Endothelial cell of umbilical vein (primary cell): ENCODE results near the gene SPDYE6. TPM values are rescaled to one million over a fixed set of nuclear protein-coding genes. Genes with fewer than 3 reads are reported as not detected.

ENCODE experiments used
- BruUV-seq: library from RNA; stranded (reverse); fragments of 400-500 nt; replicated peaks from 2 replicates; lab custom pipeline; 2021; lab: Mats Ljungman, UMichigan
- CTCF ChIA-PET: fragments of 300-600, 350-600 bp; sonication (Branson Sonifier 250); formaldehyde crosslinking; loops from one replicate; lab custom pipeline; 2021; ENCODE audit warnings: antibody characterized with exemption, inconsistent platforms; lab: Charles Lee
- POLR2A ChIA-PET: fragments of 300-600, 350-600 bp; sonication (Branson Sonifier 250); formaldehyde crosslinking; loops from one replicate; lab custom pipeline; 2021; ENCODE audit warnings: antibody characterized with exemption, inconsistent platforms; lab: Charles Lee
- DNase-seq: peaks from one replicate; pipeline ENCODE4 v3.0.0-alpha.2; 2011; ENCODE audit warnings: low read depth, low spot score
- FAIRE-seq: peaks from 2 replicates; lab custom pipeline; 2011; peaks lifted over from hg19 to GRCh38; lab: Jason Lieb, UNC
- H2AFZ ChIP-seq: 2 replicates; pipeline ENCODE4 v1.6.0; 2012; ENCODE audit warnings: low read depth, low read length, control low read depth, inconsistent platforms
- H3K27ac ChIP-seq: 2 replicates; pipeline ENCODE4 v1.5.1; 2011; ENCODE audit warnings: low read depth, mild to moderate bottlenecking, control low read depth, low read length, moderate library complexity; ENCODE audit not compliant: insufficient read depth
- H3K27me3 ChIP-seq, 2 experiments: 2 replicates each; pipeline versions ENCODE4 v1.6.0 to v1.6.1; 2011; ENCODE audit warnings: low read length in 2 of 2, mixed read lengths in 1 of 2; ENCODE audit not compliant: control insufficient read depth in 2 of 2, insufficient read depth in 2 of 2
- H3K36me3 ChIP-seq, 2 experiments: 2 replicates in 1 of 2; 3 replicates in 1 of 2; pipeline ENCODE4 v1.5.1; 2011; ENCODE audit warnings: low read length in 2 of 2, mild to moderate bottlenecking in 1 of 2, moderate library complexity in 1 of 2; ENCODE audit not compliant: control insufficient read depth in 2 of 2, insufficient read depth in 2 of 2; ENCODE audit errors: extremely low read depth in 1 of 2
- H3K4me1 ChIP-seq: 3 replicates; pipeline ENCODE4 v1.5.1; 2011; ENCODE audit warnings: mild to moderate bottlenecking, low read length; ENCODE audit not compliant: control insufficient read depth, insufficient read depth; ENCODE audit errors: extremely low read depth
- H3K4me2 ChIP-seq: 2 replicates; pipeline ENCODE4 v1.6.1; 2011; ENCODE audit warnings: low read length, control low read depth, mixed read lengths; ENCODE audit not compliant: insufficient read depth
- H3K4me3 ChIP-seq, 3 experiments: fragments of 200-600 bp in 1 of 3; sonication (generic), shearing (Covaris generic) in 1 of 3; replicated peaks in 1 of 3; 2 replicates each; pipeline ENCODE4 v1.5.1; 2011 to 2016; ENCODE audit warnings: control low read depth in 3 of 3, low read length in 3 of 3, mild to moderate bottlenecking in 2 of 3, inconsistent platforms in 1 of 3, low read depth in 1 of 3, moderate library complexity in 1 of 3; ENCODE audit not compliant: insufficient read depth in 1 of 3
- H3K79me2 ChIP-seq: 2 replicates; pipeline ENCODE4 v1.6.0; 2012; ENCODE audit warnings: low read length, inconsistent platforms; ENCODE audit not compliant: control insufficient read depth, insufficient read depth
- H3K9ac ChIP-seq: replicated peaks from 2 replicates; pipeline ENCODE3; 2011; ENCODE audit warnings: low read length, control low read depth; ENCODE audit not compliant: insufficient read depth; ENCODE audit errors: extremely low read depth
- H3K9me1 ChIP-seq: replicated peaks from 3 replicates; pipeline ENCODE4 v1.6.0; 2011; ENCODE audit warnings: mild to moderate bottlenecking, low read length; ENCODE audit not compliant: control insufficient read depth, insufficient read depth; ENCODE audit errors: extremely low read depth
- H3K9me3 ChIP-seq: replicated peaks from 2 replicates; pipeline ENCODE4 v1.5.1; 2012; ENCODE audit warnings: low read length, inconsistent platforms; ENCODE audit not compliant: control insufficient read depth, insufficient read depth
- H4K20me1 ChIP-seq: replicated peaks from 2 replicates; pipeline ENCODE3; 2011; ENCODE audit warnings: mild to moderate bottlenecking, low read length; ENCODE audit not compliant: control insufficient read depth, insufficient read depth; ENCODE audit errors: extremely low read depth
- CTCF ChIP-seq, 2 donors: IDR thresholded peaks; 1 replicate in 1 of 2; 2 replicates in 1 of 2; pipeline ENCODE4 v1.5.1; 2011; ENCODE audit warnings: low read length in 2 of 2, mild to moderate bottlenecking in 2 of 2, moderate library complexity in 2 of 2, control low read depth in 1 of 2, inconsistent platforms in 1 of 2, low read depth in 1 of 2; ENCODE audit not compliant: insufficient read depth in 1 of 2; ENCODE audit errors: extremely low read depth in 1 of 2
- EZH2 ChIP-seq: IDR thresholded peaks from 2 replicates; pipeline ENCODE4 v1.6.1; 2012; ENCODE audit warnings: borderline replicate concordance, low read depth, mild to moderate bottlenecking, moderate library complexity, low read length, inconsistent platforms; ENCODE audit not compliant: severe bottlenecking
- FOS ChIP-seq: IDR thresholded peaks from 2 replicates; pipeline ENCODE4 v1.6.1; 2011; ENCODE audit warnings: mild to moderate bottlenecking, low read length, moderate library complexity, borderline replicate concordance; ENCODE audit not compliant: insufficient read depth
- GATA2 ChIP-seq: IDR thresholded peaks from 2 replicates; pipeline ENCODE4 v1.7.0; 2011; ENCODE audit warnings: low read depth, mild to moderate bottlenecking, moderate library complexity, mixed read lengths, low read length; ENCODE audit not compliant: insufficient read length, insufficient read depth
- JUN ChIP-seq: IDR thresholded peaks from 2 replicates; pipeline ENCODE4 v1.6.1; 2011; ENCODE audit warnings: borderline replicate concordance, low read depth; ENCODE audit not compliant: insufficient read length, insufficient read depth
- MAX ChIP-seq: IDR thresholded peaks from 2 replicates; pipeline ENCODE4 v1.6.1; 2011; ENCODE audit not compliant: insufficient read depth, insufficient read length
- MYC ChIP-seq: IDR thresholded peaks from one replicate; pipeline ENCODE4 v1.6.1; 2011; ENCODE audit warnings: mild to moderate bottlenecking, low read depth, low read length
- POLR2A ChIP-seq: IDR thresholded peaks from 2 replicates; pipeline ENCODE4 v1.6.1; 2012; ENCODE audit warnings: low read depth, mild to moderate bottlenecking, control low read depth, low read length
- dilution Hi-C: fragments of 300-500 bp; cut with MboI; formaldehyde crosslinking; loops from one replicate; pipeline ENCODE4 v1.15.0; 2019; ENCODE audit warnings: low sequenced_read_pairs; ENCODE audit not compliant: extremely low pct_ligation_motif_present
- intact Hi-C: fragments of 100-400 bp; cut with micrococcal nuclease; formaldehyde crosslinking; loops from one replicate; pipeline ENCODE4 v1.10.0; 2022
- polyA plus RNA-seq, 4 experiments: library from polyadenylated mRNA; depleted of rRNA in 3 of 4; stranded (reverse) in 3 of 4; unstranded in 1 of 4; fragments of >200 nt; gene quantifications; 2 replicates each; pipeline versions ENCODE4 v1.2.1 to v1.2.3, GENCODE V29; 2011 to 2012; ENCODE audit warnings: missing spikeins in 1 of 4
- total RNA-seq: library from RNA; stranded (reverse); gene quantifications from 2 replicates; pipeline ENCODE4 v1.2.3, GENCODE V29; 2021

The SPDYE6 gene
- total and polyA plus RNA-seq, 2 donors (not counting 3 experiments of a cell fraction or from before 2014, with no cell fraction given) = not detected

- no peak for TF ChIP-seq MAX
- TF ChIP-seq CTCF (IDR thresholded peaks at IDR 0.05; ENCODE audit: extremely low read depth in 1 of 2, insufficient read depth in 1 of 2, low read depth in 1 of 2, low read length in 2 of 2) = peak in 1 of 2 donors; percentile 12
- TF ChIP-seq JUN = no peak
- no peak for TF ChIP-seq EZH2
- no peak for TF ChIP-seq POLR2A
- TF ChIP-seq MYC = no peak
- TF ChIP-seq FOS = peak; percentile 40
- TF ChIP-seq GATA2 = no peak
- FAIRE-seq (peak; percentile 72), DNase-seq (peak; percentile 65)
- no peaks in the 10 kb centered on the region for H3K9me3 ChIP-seq
- H3K79me2 ChIP-seq = no peaks in the 10 kb centered on the region
- H3K4me1 ChIP-seq = peaks cover 10% of the 10 kb centered on the region
- intact Hi-C loops (no loop called here), dilution Hi-C loops (no loop called here)
- H3K27ac ChIP-seq = no peak overlapping the region
- H3K27me3 ChIP-seq = no peaks in the 10 kb centered on the region
- H3K9ac ChIP-seq = no peak overlapping the region
- H3K36me3 ChIP-seq = no peaks in the 10 kb centered on the region
- H3K4me3 ChIP-seq = no peak overlapping the region
- H4K20me1 ChIP-seq = no peaks in the 10 kb centered on the region
- H2AFZ ChIP-seq = no peak overlapping the region
- BruUV-seq = no TSS peak
- H3K4me2 ChIP-seq = peak overlapping the region; percentile 4
- ChIA-PET CTCF (interaction anchor here (1.0 to 1.6 kb wide), 3 partner anchors 13 to 22 kb away, joined by 3 to 4 read pairs (median 3); no protein-coding TSS in a partner anchor), POLR2A (no interaction called here)
- H3K9me1 ChIP-seq = no peaks in the 10 kb centered on the region
These were observed 37.7 kb downstream of the SPDYE6 start for GRCh38 chr7:102318482-102318971.
